Left lobe of liver (tissue), 2 donors: ENCODE data around the gene STXBP5. TPM values are rescaled to one million over a fixed set of nuclear protein-coding genes. Genes with fewer than 3 reads are reported as not detected.
A peak's percentile ranks its signal among the peaks of the same experiment; 100 is the strongest.

ENCODE experiments used
- ATAC-seq: fragments of 200-7000 bp; cut with Tn5 transposase; one replicate; pipeline ENCODE4 v1.9.1; 2020; ENCODE audit warnings: mild to moderate bottlenecking, moderate library complexity
- DNase-seq: peaks from one replicate; pipeline ENCODE4 v3.0.0-alpha.2; 2020; ENCODE audit warnings: low spot score
- total RNA-seq: library from RNA; stranded (reverse); gene quantifications from one replicate; pipeline ENCODE4 v1.2.1, GENCODE V29; 2021
- donor health status: DM: no; HTN: no; CAD: no; lungs with moderate emphysema.
- donor health status: DM: no; HTN: yes; CAD: no.

Gene STXBP5
- total RNA-seq, 1 donor from 2014 or later = 3.7 TPM

- DNase-seq (no peak), ATAC-seq (no peak)
These were observed 3.9 kb downstream of the STXBP5 start for GRCh38 chr6:147207837-147208754.

- no peak for ATAC-seq
- DNase-seq = no peak
These were observed 5.7 kb downstream of the STXBP5 start for GRCh38 chr6:147209762-147210449.

GRCh38 chr6:147211349-147211748 is 7.1 kb downstream of the STXBP5 start:
- DNase-seq (no peak), ATAC-seq (no peak)

GRCh38 chr6:147211831-147212230 is 7.6 kb downstream of the STXBP5 start:
- DNase-seq (no peak), ATAC-seq (no peak)

GRCh38 chr6:147212622-147213021 is 8.4 kb downstream of the STXBP5 start:
- ATAC-seq = no peak
- no peak for DNase-seq

- DNase-seq = no peak
These were observed 9.6 kb downstream of the STXBP5 start for GRCh38 chr6:147213772-147214171.

GRCh38 chr6:147214248-147215227 is 10.3 kb downstream of the STXBP5 start:
- ATAC-seq (no peak), DNase-seq (no peak)

More at GRCh38 chr6:147213772-147214171, 9.6 kb downstream of the STXBP5 start:
- ATAC-seq = no peak

GRCh38 chr6:147216915-147217314 is 12.7 kb downstream of the STXBP5 start:
- ATAC-seq (no peak), DNase-seq (no peak)

- DNase-seq (no peak), ATAC-seq (no peak)
These were observed 13.7 kb downstream of the STXBP5 start for GRCh38 chr6:147217840-147218404.

GRCh38 chr6:147218797-147219196 is 14.6 kb downstream of the STXBP5 start:
- DNase-seq = no peak
- ATAC-seq = no peak

GRCh38 chr6:147219463-147219862 is 15.2 kb downstream of the STXBP5 start:
- ATAC-seq = no peak
- DNase-seq = no peak

GRCh38 chr6:147220345-147220744 is 16.1 kb downstream of the STXBP5 start:
- no peak for DNase-seq

GRCh38 chr6:147221739-147222138 is 17.5 kb downstream of the STXBP5 start:
- DNase-seq (no peak), ATAC-seq (no peak)

More at GRCh38 chr6:147220345-147220744, 16.1 kb downstream of the STXBP5 start:
- no peak for ATAC-seq

GRCh38 chr6:147222160-147222838 is 18.1 kb downstream of the STXBP5 start:
- DNase-seq (no peak), ATAC-seq (peak; percentile 63)

- no peak for ATAC-seq
- DNase-seq = no peak
These were observed 19.5 kb downstream of the STXBP5 start for GRCh38 chr6:147223736-147224135.

GRCh38 chr6:147226163-147226724 is 22.0 kb downstream of the STXBP5 start:
- DNase-seq = no peak
- no peak for ATAC-seq

GRCh38 chr6:147226877-147227276 is 22.7 kb downstream of the STXBP5 start:
- ATAC-seq = no peak
- no peak for DNase-seq

- no peak for DNase-seq
- ATAC-seq = no peak
These were observed 23.6 kb downstream of the STXBP5 start for GRCh38 chr6:147227770-147228320.

GRCh38 chr6:147231589-147231988 is 27.4 kb downstream of the STXBP5 start:
- DNase-seq (no peak), ATAC-seq (no peak)
